Mesendoderm (in vitro differentiated cells): ENCODE data around the gene F2RL1. TPM values are rescaled to one million over a fixed set of nuclear protein-coding genes. Genes with fewer than 3 reads are reported as not detected.
A peak's percentile ranks its signal among the peaks of the same experiment; 100 is the strongest.
"Not testable (repeated sequence)": the region's sequence is repeated elsewhere in the genome, so short reads cannot be mapped to it uniquely, and the experiment has no call there.

Experiments used
- DNase-seq: peaks from one replicate; pipeline ENCODE4 v3.0.0; 2013
- H2AK5ac ChIP-seq: 2 replicates; pipeline ENCODE4 v1.6.1; 2013; ENCODE audit warnings: low read length, inconsistent platforms
- H2BK120ac ChIP-seq: 2 replicates; pipeline ENCODE4 v1.6.1; 2013; ENCODE audit warnings: low read depth, mild to moderate bottlenecking, low read length, moderate library complexity, mixed read lengths
- H2BK15ac ChIP-seq: replicated peaks from 2 replicates; pipeline ENCODE4 v1.6.1; 2013; ENCODE audit warnings: low read depth, mild to moderate bottlenecking, moderate library complexity
- H2BK5ac ChIP-seq: 2 replicates; pipeline ENCODE4 v1.6.1; 2013; ENCODE audit warnings: low read length, inconsistent platforms
- H3K18ac ChIP-seq: 2 replicates; pipeline ENCODE4 v1.6.1; 2013; ENCODE audit warnings: mild to moderate bottlenecking, low read length, mixed read lengths
- H3K23ac ChIP-seq: one replicate; pipeline ENCODE4 v1.6.1; 2013; ENCODE audit warnings: low read length
- H3K27ac ChIP-seq: 2 replicates; pipeline ENCODE4 v1.5.1; 2013; ENCODE audit warnings: low read depth, mild to moderate bottlenecking, inconsistent platforms, low read length, moderate library complexity
- H3K27me3 ChIP-seq: 2 replicates; pipeline ENCODE4 v1.6.1; 2013; ENCODE audit warnings: low read length, control low read depth, mild to moderate bottlenecking, inconsistent platforms; ENCODE audit not compliant: insufficient read depth, poor library complexity
- H3K36me3 ChIP-seq: 2 replicates; pipeline ENCODE4 v1.6.1; 2013; ENCODE audit warnings: low read length, inconsistent platforms; ENCODE audit not compliant: control insufficient read depth, insufficient read depth
- H3K4ac ChIP-seq: one replicate; pipeline ENCODE4 v1.6.1; 2013; ENCODE audit warnings: low read depth, mild to moderate bottlenecking, low read length, moderate library complexity
- H3K4me1 ChIP-seq: 2 replicates; pipeline ENCODE4 v1.6.1; 2013; ENCODE audit warnings: low read depth, low read length, inconsistent platforms; ENCODE audit not compliant: control insufficient read depth
- H3K4me2 ChIP-seq: 2 replicates; pipeline ENCODE4 v1.6.1; 2013; ENCODE audit warnings: low read length
- H3K4me3 ChIP-seq: 2 replicates; pipeline ENCODE4 v1.5.1; 2013; ENCODE audit warnings: mild to moderate bottlenecking, low read length
- H3K56ac ChIP-seq: one replicate; pipeline ENCODE4 v1.6.1; 2013; ENCODE audit warnings: low read length
- H3K79me1 ChIP-seq: 2 replicates; pipeline ENCODE4 v1.6.1; 2013; ENCODE audit warnings: low read length, inconsistent platforms
- H3K79me2 ChIP-seq: 2 replicates; pipeline ENCODE4 v1.6.1; 2013; ENCODE audit warnings: mild to moderate bottlenecking, low read length; ENCODE audit not compliant: control insufficient read depth, insufficient read depth
- H3K9ac ChIP-seq: 2 replicates; pipeline ENCODE4 v1.6.1; 2013; ENCODE audit warnings: low read length, inconsistent platforms
- H4K5ac ChIP-seq: one replicate; pipeline ENCODE4 v1.6.1; 2013; ENCODE audit warnings: low read length
- H4K8ac ChIP-seq: one replicate; pipeline ENCODE4 v1.6.1; 2013; ENCODE audit warnings: low read depth, mild to moderate bottlenecking, control low read depth, low read length, moderate library complexity
- WGBS: extraction: QIAGEN DNeasy Blood & Tissue Kit; methylation state at CpG from one replicate; pipeline ENCODE4 v1.1.7; 2013; ENCODE audit warnings: low lambda C conversion rate, missing lambda C conversion rate; ENCODE audit not compliant: insufficient coverage; ENCODE audit errors: extremely low coverage; 5-methylcytosine and 5-hydroxymethylcytosine counted together
- polyA plus RNA-seq, 2 experiments: library from polyadenylated mRNA; stranded (reverse); fragments of 200-250 nt; gene quantifications; one replicate each; pipeline ENCODE4 v1.2.3, GENCODE V29; 2013

F2RL1 gene, protein sequence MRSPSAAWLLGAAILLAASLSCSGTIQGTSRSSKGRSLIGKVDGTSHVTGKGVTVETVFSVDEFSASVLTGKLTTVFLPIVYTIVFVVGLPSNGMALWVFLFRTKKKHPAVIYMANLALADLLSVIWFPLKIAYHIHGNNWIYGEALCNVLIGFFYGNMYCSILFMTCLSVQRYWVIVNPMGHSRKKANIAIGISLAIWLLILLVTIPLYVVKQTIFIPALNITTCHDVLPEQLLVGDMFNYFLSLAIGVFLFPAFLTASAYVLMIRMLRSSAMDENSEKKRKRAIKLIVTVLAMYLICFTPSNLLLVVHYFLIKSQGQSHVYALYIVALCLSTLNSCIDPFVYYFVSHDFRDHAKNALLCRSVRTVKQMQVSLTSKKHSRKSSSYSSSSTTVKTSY
- 36.3 TPM for polyA plus RNA-seq (2013, experiment 1 of 2)
- 35.7 TPM for polyA plus RNA-seq (2013, experiment 2 of 2)

DNA sequence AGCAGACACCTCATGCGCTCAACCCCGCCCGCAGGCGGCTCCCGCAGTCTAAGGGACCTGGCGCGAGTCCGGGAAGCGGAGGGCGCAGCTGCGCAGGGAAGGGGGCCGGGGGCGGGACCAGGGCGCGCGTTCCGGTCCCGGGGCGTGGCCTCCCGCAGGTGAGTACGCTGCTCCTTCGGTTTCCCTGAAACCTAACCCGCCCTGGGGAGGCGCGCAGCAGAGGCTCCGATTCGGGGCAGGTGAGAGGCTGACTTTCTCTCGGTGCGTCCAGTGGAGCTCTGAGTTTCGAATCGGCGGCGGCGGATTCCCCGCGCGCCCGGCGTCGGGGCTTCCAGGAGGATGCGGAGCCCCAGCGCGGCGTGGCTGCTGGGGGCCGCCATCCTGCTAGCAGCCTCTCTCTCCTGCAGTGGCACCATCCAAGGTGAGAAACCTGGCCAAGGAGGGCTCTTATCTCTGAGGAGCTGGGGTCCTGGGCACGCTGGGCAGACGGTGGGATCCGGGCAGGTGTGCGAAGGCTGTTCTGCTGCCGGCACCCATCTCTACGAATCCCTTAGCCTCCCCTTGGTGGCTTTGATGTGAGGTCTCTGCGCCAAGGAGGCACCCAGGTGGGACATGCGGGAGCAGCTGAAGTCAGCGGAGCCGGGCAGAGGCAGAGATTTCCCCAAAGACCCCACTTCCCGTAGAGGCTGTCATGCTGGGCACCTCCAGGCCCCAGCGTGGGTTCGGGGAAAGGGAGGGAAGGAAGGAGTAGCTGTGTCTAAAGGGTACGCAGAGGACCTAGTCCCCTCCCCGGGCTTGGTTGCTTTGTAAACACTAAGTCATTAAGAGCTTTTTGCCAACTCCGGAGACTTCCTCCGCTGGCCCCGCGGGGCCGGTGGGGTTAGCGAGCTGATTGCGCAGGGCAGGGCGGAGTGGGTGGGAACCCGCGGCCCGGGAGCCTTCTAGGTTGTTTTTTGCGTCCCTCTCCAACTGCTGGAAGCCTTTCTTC, at the start of gene F2RL1:
Gene F2RL1 (plus strand): TSS at position 187 of the 988 bp plus-strand sequence. CDS start 153 bp downstream, at position 340.
- Histone ChIP-seq H3K79me1 (no peaks in the 10 kb centered on the region), H4K5ac (no peak within 1 kb of the TSS), H3K27me3 (no peaks in the 10 kb centered on the region), H3K18ac (peak within 1 kb of the TSS; percentile 77), H3K36me3 (no peaks in the 10 kb centered on the region), H3K4ac (no peak within 1 kb of the TSS), H2BK120ac (no peak within 1 kb of the TSS), H3K4me3 (peak within 1 kb of the TSS; percentile 63), H4K8ac (no peak within 1 kb of the TSS), H3K56ac (peak within 1 kb of the TSS; percentile 66), H3K9ac (peak within 1 kb of the TSS; percentile 46), H3K4me1 (no peaks in the 10 kb centered on the region), H2BK15ac (no peak within 1 kb of the TSS), H2AK5ac (no peak within 1 kb of the TSS), H3K23ac (no peak within 1 kb of the TSS), H2BK5ac (no peak within 1 kb of the TSS), H3K27ac (peak within 1 kb of the TSS; percentile 56), H3K79me2 (no peaks in the 10 kb centered on the region), H3K4me2 (peak within 1 kb of the TSS; percentile 84)
- no CpG with 5 or more reads among the region's 72 CpGs for WGBS
- peak; percentile 97 for DNase-seq

DNA sequence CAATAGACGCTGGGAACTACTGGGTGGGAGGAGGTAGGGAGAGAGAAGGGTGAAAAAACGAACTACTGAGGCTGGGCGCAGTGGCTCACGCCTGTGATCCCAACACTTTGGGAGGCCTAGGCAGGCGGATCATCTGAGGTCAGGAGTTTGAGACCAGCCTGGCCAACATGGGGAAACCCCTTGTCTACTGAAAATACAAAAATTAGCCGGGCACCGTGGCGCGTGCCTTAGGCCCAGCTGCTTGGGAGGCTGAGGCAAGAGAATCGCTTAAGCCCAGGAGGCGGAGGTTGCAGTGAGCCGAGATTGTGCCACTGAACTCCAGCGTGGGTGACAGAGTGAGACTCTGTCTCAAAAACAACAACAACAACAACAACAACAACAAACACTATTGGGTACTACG, 47.8 kb upstream of the F2RL1 start:
- H3K4me2 ChIP-seq, H3K27ac ChIP-seq, H4K5ac ChIP-seq, H2BK5ac ChIP-seq, H2AK5ac ChIP-seq, H4K8ac ChIP-seq, H3K4ac ChIP-seq, H3K79me1 ChIP-seq, H3K4me1 ChIP-seq, H2BK15ac ChIP-seq, DNase-seq, H2BK120ac ChIP-seq, H3K79me2 ChIP-seq, H3K56ac ChIP-seq, H3K18ac ChIP-seq, H3K4me3 ChIP-seq, H3K9ac ChIP-seq, H3K23ac ChIP-seq, H3K27me3 ChIP-seq, H3K36me3 ChIP-seq: not testable (repeated sequence)
- WGBS: no CpG with 5 or more reads among the region's 14 CpGs

DNA sequence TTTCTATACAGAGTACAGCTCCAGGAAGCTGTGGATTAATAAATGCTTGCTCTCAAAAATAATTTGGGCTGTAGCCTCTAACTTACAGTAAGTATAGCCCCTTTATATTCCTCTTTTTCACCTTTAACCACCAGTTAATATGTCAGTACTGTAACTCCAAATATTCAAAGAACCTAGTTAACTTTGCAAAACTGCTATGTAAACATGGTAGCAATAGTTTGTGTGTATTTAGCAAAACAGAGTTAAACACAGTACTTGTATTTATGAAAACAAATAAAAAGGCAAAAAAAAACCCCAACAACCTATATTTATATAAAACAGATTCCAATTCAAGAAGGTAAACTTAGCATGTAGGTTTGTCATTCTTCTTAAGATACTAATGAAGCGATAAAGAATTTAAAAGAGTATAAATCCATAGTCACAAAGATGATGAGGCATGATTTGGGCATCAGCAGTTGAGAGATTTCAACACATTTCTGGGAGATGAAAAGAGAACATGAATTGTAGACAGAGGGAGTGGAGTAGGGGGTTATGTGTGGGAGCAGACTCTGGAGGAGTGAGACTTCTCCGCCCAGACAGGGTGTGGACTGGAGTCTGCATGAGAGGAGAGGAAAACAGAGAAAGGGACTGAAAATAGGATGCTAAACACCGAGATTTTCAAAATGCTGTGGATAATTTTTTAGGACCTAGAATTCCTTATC, 47.0 kb upstream of the F2RL1 start:
- Histone ChIP-seq H4K5ac (no peak overlapping the region), H3K4me1 (no peaks in the 10 kb centered on the region), H3K9ac (no peak overlapping the region), H3K4me3 (no peak overlapping the region), H2AK5ac (no peak overlapping the region), H2BK15ac (no peak overlapping the region), H3K56ac (no peak overlapping the region), H3K27ac (no peak overlapping the region), H3K79me2 (no peaks in the 10 kb centered on the region), H3K27me3 (no peaks in the 10 kb centered on the region), H3K18ac (no peak overlapping the region), H4K8ac (no peak overlapping the region), H3K4me2 (no peak overlapping the region), H3K4ac (no peak overlapping the region), H2BK120ac (no peak overlapping the region), H3K36me3 (no peaks in the 10 kb centered on the region), H3K79me1 (no peaks in the 10 kb centered on the region), H2BK5ac (no peak overlapping the region), H3K23ac (no peak overlapping the region)
- no peak for DNase-seq
- WGBS: no CpG with 5 or more reads among the region's 3 CpGs

DNA sequence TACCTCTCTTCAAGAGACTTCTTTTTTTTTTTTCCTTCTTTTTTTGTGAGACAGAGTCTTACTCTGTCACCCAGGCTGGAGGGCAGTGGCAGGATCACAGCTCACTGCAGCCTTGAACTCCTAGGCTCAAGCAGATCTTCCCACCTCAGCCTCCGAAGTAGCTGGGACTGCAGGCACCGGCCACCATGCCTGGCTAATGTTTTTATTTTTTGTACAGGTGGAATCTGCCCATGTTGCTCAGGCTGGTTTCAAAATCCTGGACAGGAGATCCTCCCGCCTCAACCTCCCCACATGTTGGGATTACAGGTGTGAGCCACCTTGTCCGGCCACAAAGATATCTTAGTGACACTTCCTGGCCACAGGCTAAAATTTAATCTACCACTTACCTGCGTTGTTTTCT, 42.9 kb upstream of the F2RL1 start:
- H3K4me2 ChIP-seq: no peak overlapping the region
- no peak overlapping the region for H3K27ac ChIP-seq
- H4K5ac ChIP-seq: no peak overlapping the region
- DNase-seq: no peak
- no peak overlapping the region for H3K23ac ChIP-seq
- H3K79me1 ChIP-seq: no peaks in the 10 kb centered on the region
- WGBS: no CpG with 5 or more reads among the region's 5 CpGs
- no peaks in the 10 kb centered on the region for H3K4me1 ChIP-seq
- H3K27me3 ChIP-seq: no peaks in the 10 kb centered on the region
- H3K4me3 ChIP-seq: no peak overlapping the region
- H2BK5ac ChIP-seq: no peak overlapping the region
- H3K4ac ChIP-seq: no peak overlapping the region
- H3K9ac ChIP-seq: no peak overlapping the region
- no peak overlapping the region for H2BK120ac ChIP-seq
- no peak overlapping the region for H2AK5ac ChIP-seq
- H2BK15ac ChIP-seq: no peak overlapping the region
- no peaks in the 10 kb centered on the region for H3K36me3 ChIP-seq
- no peak overlapping the region for H4K8ac ChIP-seq
- no peak overlapping the region for H3K56ac ChIP-seq
- no peaks in the 10 kb centered on the region for H3K79me2 ChIP-seq
- no peak overlapping the region for H3K18ac ChIP-seq

DNA sequence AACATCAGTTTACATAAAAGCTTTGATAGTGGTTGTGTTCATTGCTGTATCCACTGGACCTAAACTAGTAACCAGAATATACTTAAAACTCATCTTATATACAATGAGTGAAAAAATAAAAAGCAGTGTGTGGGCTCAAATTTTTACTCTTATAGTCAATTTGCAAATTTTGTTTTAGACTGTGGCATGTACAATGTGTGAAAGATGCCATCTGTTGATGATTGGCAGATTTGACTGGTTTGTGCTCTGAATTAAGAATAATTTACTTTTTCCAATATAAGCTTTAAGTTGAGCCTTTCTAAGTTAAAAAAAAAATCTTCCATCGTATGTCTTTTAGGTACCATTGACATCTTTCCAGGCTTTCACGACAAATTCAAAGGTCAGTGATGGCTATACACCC, 42.4 kb upstream of the F2RL1 start:
- Histone ChIP-seq H3K56ac (no peak overlapping the region), H2BK15ac (no peak overlapping the region), H3K4ac (no peak overlapping the region), H3K36me3 (no peaks in the 10 kb centered on the region), H3K79me2 (no peaks in the 10 kb centered on the region), H3K4me1 (no peaks in the 10 kb centered on the region), H3K4me2 (no peak overlapping the region), H3K79me1 (no peaks in the 10 kb centered on the region), H3K27ac (no peak overlapping the region), H3K23ac (no peak overlapping the region), H3K18ac (no peak overlapping the region), H2AK5ac (no peak overlapping the region), H2BK120ac (no peak overlapping the region), H3K27me3 (no peaks in the 10 kb centered on the region), H3K9ac (no peak overlapping the region), H3K4me3 (no peak overlapping the region), H4K8ac (no peak overlapping the region), H4K5ac (no peak overlapping the region), H2BK5ac (no peak overlapping the region)
- no CpG with 5 or more reads among the region's 2 CpGs for WGBS
- DNase-seq: no peak
